ENCODE results near the gene ACTN2.

GRCh38 chr1:236706183-236706582, 19.9 kb downstream of the ACTN2 start:
- TF ChIP-seq CTCF (IDR thresholded peaks at IDR 0.05; ENCODE audit: poor library complexity) (no peak), EZH2 (IDR thresholded peaks at IDR 0.05; ENCODE audit: borderline replicate concordance) (no peak), EZH2phosphoT487 (IDR thresholded peaks at IDR 0.05; ENCODE audit: low read depth, severe bottlenecking, unreplicated experiment) (no peak)

Measured in hepatocyte (in vitro differentiated cells).